ENCODE measurements around the gene ABLIM3. TPM values are rescaled to one million over a fixed set of nuclear protein-coding genes. Genes with fewer than 3 reads are reported as not detected.

ABLIM3 gene
- total and polyA plus RNA-seq, 11 donors, result 43.2 to 175 (median 97.8) TPM

- Histone ChIP-seq H3K4me3 (peak overlapping the region; percentile 66 to 92 (median 80)), H3K27me3 (no peaks in the 10 kb centered on the region), H3K36me3 (peaks cover 0 to 4% (median 0%) of the 10 kb centered on the region in 9 donors), H3K27ac (peak overlapping the region; percentile 78 to 97 (median 92)), H3K9me3 (peaks cover 0 to 11% (median 0%) of the 10 kb centered on the region in 12 donors), H3K4me1 (peaks cover 0 to 47% (median 30%) of the 10 kb centered on the region in 12 donors)
- TF ChIP-seq, protein P1, sequence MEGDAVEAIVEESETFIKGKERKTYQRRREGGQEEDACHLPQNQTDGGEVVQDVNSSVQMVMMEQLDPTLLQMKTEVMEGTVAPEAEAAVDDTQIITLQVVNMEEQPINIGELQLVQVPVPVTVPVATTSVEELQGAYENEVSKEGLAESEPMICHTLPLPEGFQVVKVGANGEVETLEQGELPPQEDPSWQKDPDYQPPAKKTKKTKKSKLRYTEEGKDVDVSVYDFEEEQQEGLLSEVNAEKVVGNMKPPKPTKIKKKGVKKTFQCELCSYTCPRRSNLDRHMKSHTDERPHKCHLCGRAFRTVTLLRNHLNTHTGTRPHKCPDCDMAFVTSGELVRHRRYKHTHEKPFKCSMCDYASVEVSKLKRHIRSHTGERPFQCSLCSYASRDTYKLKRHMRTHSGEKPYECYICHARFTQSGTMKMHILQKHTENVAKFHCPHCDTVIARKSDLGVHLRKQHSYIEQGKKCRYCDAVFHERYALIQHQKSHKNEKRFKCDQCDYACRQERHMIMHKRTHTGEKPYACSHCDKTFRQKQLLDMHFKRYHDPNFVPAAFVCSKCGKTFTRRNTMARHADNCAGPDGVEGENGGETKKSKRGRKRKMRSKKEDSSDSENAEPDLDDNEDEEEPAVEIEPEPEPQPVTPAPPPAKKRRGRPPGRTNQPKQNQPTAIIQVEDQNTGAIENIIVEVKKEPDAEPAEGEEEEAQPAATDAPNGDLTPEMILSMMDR (IDR thresholded peaks at IDR 0.05), result no peak
- no peak for TF ChIP-seq POLR2A (IDR thresholded peaks at IDR 0.05)
- ATAC-seq (peak; percentile 57 to 79 (median 74)), DNase-seq (peak in 4 of 5 donors; percentile 42 to 62 (median 58))
- WGBS, 4 donors, result 16 to 24% (median 22%) methylated on average over 18 to 20 of the region's 20 CpGs
- intact Hi-C loops (cut with DNase I), result loop anchor here in 8 of 10 donors (1.0 to 10.0 kb wide), 7 partner anchors 35 to 433 kb away; no protein-coding TSS in a partner anchor
These were observed 911 bp downstream of the ABLIM3 start for GRCh38 chr5:149141957-149142851.

DNA sequence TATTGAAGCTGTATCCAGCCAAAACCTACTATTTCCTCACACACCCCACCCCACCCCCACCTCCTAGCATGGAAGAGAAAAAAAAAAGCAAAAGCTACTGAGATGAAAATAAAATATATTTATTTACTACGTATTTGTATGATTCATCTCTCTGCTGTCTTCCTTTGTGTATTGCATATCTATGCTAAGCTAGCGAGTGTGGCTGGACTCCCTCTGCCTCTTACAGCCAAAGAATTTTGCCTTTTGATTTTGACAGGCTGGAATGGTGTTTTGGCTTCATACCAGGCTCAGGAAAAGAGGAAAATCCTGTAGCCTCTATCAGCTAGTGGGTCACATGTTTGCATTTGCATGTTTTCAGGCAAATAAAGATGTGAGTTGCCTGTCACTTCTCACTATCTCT is 2.2 kb downstream of the ABLIM3 start:
- Histone ChIP-seq H3K36me3 (peaks cover 0 to 4% (median 0%) of the 10 kb centered on the region in 9 donors), H3K4me1 (peaks cover 0 to 53% (median 35%) of the 10 kb centered on the region in 12 donors), H3K27ac (peak overlapping the region; percentile 78 to 97 (median 92)), H3K27me3 (no peaks in the 10 kb centered on the region), H3K9me3 (peaks cover 0 to 11% (median 0%) of the 10 kb centered on the region in 12 donors), H3K4me3 (peak overlapping the region in 11 of 12 donors; percentile 66 to 92 (median 79))
- intact Hi-C loops (cut with DNase I), result loop anchor here in 5 of 10 donors (5.0 to 10.0 kb wide), 5 partner anchors 34 to 431 kb away; no protein-coding TSS in a partner anchor
- no peak for TF ChIP-seq POLR2A (IDR thresholded peaks at IDR 0.05)
- TF ChIP-seq, protein P1 (IDR thresholded peaks at IDR 0.05), result no peak
- ATAC-seq (peak; percentile 19 to 38 (median 30)), DNase-seq (peak in 1 of 5 donors; percentile 49)
- WGBS, 4 donors, result 0 to 12% (median 8%) methylated on average over 2 of the region's 2 CpGs

GRCh38 chr5:149144637-149145036 is 3.3 kb downstream of the ABLIM3 start:
- no peak for DNase-seq
- WGBS, 4 donors, result 8 to 33% (median 22%) methylated on average over 1 of the region's 1 CpG
- Histone ChIP-seq H3K4me1 (peaks cover 0 to 59% (median 42%) of the 10 kb centered on the region in 12 donors), H3K4me3 (peak overlapping the region in 9 of 12 donors; percentile 70 to 92 (median 79)), H3K27me3 (no peaks in the 10 kb centered on the region), H3K36me3 (peaks cover 0 to 4% (median 0%) of the 10 kb centered on the region in 9 donors), H3K9me3 (peaks cover 0 to 11% (median 0%) of the 10 kb centered on the region in 12 donors), H3K27ac (peak overlapping the region; percentile 48 to 97 (median 92))
- no peak for TF ChIP-seq POLR2A (IDR thresholded peaks at IDR 0.05)
- TF ChIP-seq, protein P1 (IDR thresholded peaks at IDR 0.05), result no peak
- no peak for ATAC-seq
- intact Hi-C loops (cut with DNase I), result loop anchor here in 6 of 10 donors (5.0 to 10.0 kb wide), 6 partner anchors 33 to 430 kb away; no protein-coding TSS in a partner anchor
